Neuron (in vitro differentiated cells): ENCODE data around the gene EIF1AY.

Experiments used
- H2AFZ ChIP-seq: one replicate; pipeline ENCODE4 v1.6.1; 2013; ENCODE audit warnings: low read depth, mild to moderate bottlenecking, inconsistent platforms, low read length, moderate library complexity
- H3K27me3 ChIP-seq: one replicate; pipeline ENCODE4 v1.6.1; 2013; ENCODE audit warnings: low read length; ENCODE audit not compliant: insufficient read depth
- H3K36me3 ChIP-seq: one replicate; pipeline ENCODE4 v1.6.1; 2013; ENCODE audit warnings: low read length; ENCODE audit not compliant: insufficient read depth
- H3K4me1 ChIP-seq: one replicate; pipeline ENCODE4 v1.6.1; 2013; ENCODE audit warnings: low read length; ENCODE audit not compliant: insufficient read depth
- H3K4me3 ChIP-seq: 2 replicates; pipeline ENCODE4 v1.5.1; 2013; ENCODE audit warnings: mild to moderate bottlenecking, low read length, moderate library complexity
- H3K9me3 ChIP-seq: one replicate; pipeline ENCODE4 v1.6.1; 2013; ENCODE audit warnings: low read length

The EIF1AY gene

GRCh38 chrY:20576506-20576905 is 930 bp downstream of the EIF1AY start:
- no peaks in the 10 kb centered on the region for H3K36me3 ChIP-seq
- no peaks in the 10 kb centered on the region for H3K27me3 ChIP-seq
- H3K4me3 ChIP-seq: no peak overlapping the region
- H3K9me3 ChIP-seq: no peaks in the 10 kb centered on the region
- H2AFZ ChIP-seq: no peak overlapping the region
- H3K4me1 ChIP-seq: no peaks in the 10 kb centered on the region

DNA sequence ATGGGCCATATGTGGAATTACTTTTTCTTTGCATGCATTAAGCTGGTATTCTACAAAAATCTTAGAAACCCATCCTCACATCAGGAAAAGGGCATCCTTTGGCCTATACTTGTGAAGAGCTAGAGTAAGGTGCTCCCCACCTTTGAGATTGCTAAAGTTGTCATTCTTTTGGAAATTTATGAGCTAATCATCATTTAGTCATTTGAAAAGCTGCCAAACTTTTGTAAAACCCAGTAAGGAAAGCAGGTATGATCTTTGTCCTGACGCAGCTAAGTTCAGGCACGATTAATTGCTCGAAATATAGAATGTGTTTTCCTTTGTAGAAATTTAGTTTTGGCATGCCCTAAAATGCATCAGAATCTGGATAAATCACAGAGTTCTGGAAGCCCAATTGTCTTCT is 2.6 kb downstream of the EIF1AY start:
- no peaks in the 10 kb centered on the region for H3K27me3 ChIP-seq
- H3K4me1 ChIP-seq: no peaks in the 10 kb centered on the region
- H2AFZ ChIP-seq: no peak overlapping the region
- H3K4me3 ChIP-seq: no peak overlapping the region
- H3K9me3 ChIP-seq: no peaks in the 10 kb centered on the region
- no peaks in the 10 kb centered on the region for H3K36me3 ChIP-seq

DNA sequence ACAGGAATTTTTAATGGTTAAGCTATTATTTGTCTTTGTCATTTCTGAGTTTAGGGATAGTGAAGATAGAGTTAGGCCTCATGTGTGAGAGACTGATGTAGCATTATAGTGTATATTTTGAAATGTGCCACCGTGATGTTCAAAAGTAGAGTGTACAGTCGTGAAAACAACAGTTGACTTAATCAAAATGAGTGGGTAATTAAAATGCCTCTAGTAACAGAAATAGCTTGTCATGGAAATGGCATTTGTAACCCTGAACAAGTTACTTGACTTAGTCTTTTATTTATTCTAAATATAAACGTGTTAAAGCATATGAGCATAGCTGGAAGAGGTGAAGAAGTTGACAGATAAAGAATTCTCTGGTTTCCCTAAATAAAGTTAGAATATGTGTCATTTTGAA is 6.1 kb downstream of the EIF1AY start:
- H3K4me1 ChIP-seq: no peaks in the 10 kb centered on the region
- no peak overlapping the region for H2AFZ ChIP-seq
- no peaks in the 10 kb centered on the region for H3K36me3 ChIP-seq
- no peak overlapping the region for H3K4me3 ChIP-seq
- no peaks in the 10 kb centered on the region for H3K9me3 ChIP-seq
- H3K27me3 ChIP-seq: no peaks in the 10 kb centered on the region

- H3K4me1 ChIP-seq: no peaks in the 10 kb centered on the region
- no peaks in the 10 kb centered on the region for H3K36me3 ChIP-seq
- no peaks in the 10 kb centered on the region for H3K27me3 ChIP-seq
- no peak overlapping the region for H2AFZ ChIP-seq
- no peak overlapping the region for H3K4me3 ChIP-seq
- H3K9me3 ChIP-seq: no peaks in the 10 kb centered on the region
Observed at GRCh38 chrY:20586161-20586560, 10.6 kb downstream of the EIF1AY start.
